HepG2 (cell line): ENCODE results near the gene BTN1A1. TPM values are rescaled to one million over a fixed set of nuclear protein-coding genes. Genes with fewer than 3 reads are reported as not detected.
A peak's percentile ranks its signal among the peaks of the same experiment; 100 is the strongest.

ENCODE experiments used
- ARID3A ChIP-seq: IDR thresholded peaks from 2 replicates; pipeline ENCODE4 v1.6.1; 2012; ENCODE audit warnings: low read depth, low read length, improper control_type of control experiment
- DZIP1 ChIP-seq: sonication (generic); formaldehyde crosslinking; IDR thresholded peaks from 2 replicates; pipeline ENCODE4 v1.5.0; 2020; ENCODE audit warnings: mild to moderate bottlenecking, missing genetic modification reagents
- EED ChIP-seq: sonication (generic); formaldehyde crosslinking; IDR thresholded peaks from 2 replicates; pipeline ENCODE4 v1.5.0; 2020; ENCODE audit warnings: mild to moderate bottlenecking, missing genetic modification reagents
- MAF1 ChIP-seq: sonication (generic); formaldehyde crosslinking; IDR thresholded peaks from 2 replicates; pipeline ENCODE4 v1.5.0; 2020; ENCODE audit warnings: missing genetic modification reagents, borderline replicate concordance
- MBD4 ChIP-seq: IDR thresholded peaks from 2 replicates; pipeline ENCODE4 v1.6.1; 2012; ENCODE audit warnings: low read length, inconsistent platforms, borderline replicate concordance
- RNF219 ChIP-seq: sonication (generic); formaldehyde crosslinking; IDR thresholded peaks from 2 replicates; pipeline ENCODE4 v1.5.0; 2020; ENCODE audit warnings: mild to moderate bottlenecking, missing genetic modification reagents
- RXRA ChIP-seq: sonication (generic); formaldehyde crosslinking; IDR thresholded peaks from 2 replicates; pipeline ENCODE4 v1.5.1; 2020; ENCODE audit warnings: missing genetic modification reagents
- ZBED4 ChIP-seq: sonication (generic); formaldehyde crosslinking; IDR thresholded peaks from 2 replicates; pipeline ENCODE4 v1.4.0; 2020; ENCODE audit warnings: missing genetic modification reagents, borderline replicate concordance
- ZNF674 ChIP-seq: sonication (generic); formaldehyde crosslinking; IDR thresholded peaks from 2 replicates; pipeline ENCODE4 v1.5.0; 2020; ENCODE audit warnings: low read depth, mild to moderate bottlenecking, missing genetic modification reagents
- polyA plus RNA-seq, 8 experiments: library from polyadenylated mRNA; depleted of rRNA in 3 of 8; stranded (reverse) in 7 of 8; unstranded in 1 of 8; fragments of >200 nt; fragmentation: Illumina TruSeq in 4 of 8; extraction: Trizol in 4 of 8; gene quantifications; 2 replicates each; pipeline versions ENCODE4 v1.2.1 to v1.2.3, GENCODE V29; 2011 to 2016; ENCODE audit warnings: low read depth in 4 of 8, missing spikeins in 1 of 8, mixed read lengths in 1 of 8; ENCODE audit not compliant: insufficient read depth in 1 of 8
- total RNA-seq, 5 experiments: library from RNA; depleted of rRNA; stranded (reverse); fragments of >200 nt; fragmentation: Illumina TruSeq; extraction: Trizol; gene quantifications; 2 replicates each; pipeline ENCODE4 v1.2.3, GENCODE V29; 2016; ENCODE audit warnings: low read depth in 1 of 5
- TF ChIP-seq, protein P1 (sequence below): sonication (generic); formaldehyde crosslinking; IDR thresholded peaks from 2 replicates; pipeline ENCODE4 v1.4.0; 2020; ENCODE audit warnings: missing genetic modification reagents, mild to moderate bottlenecking, borderline replicate concordance
- TF ChIP-seq, protein P2 (sequence below): sonication (generic); formaldehyde crosslinking; IDR thresholded peaks from 2 replicates; pipeline ENCODE4 v1.8.0; 2022; ENCODE audit warnings: mild to moderate bottlenecking, missing genetic modification reagents; ENCODE audit not compliant: insufficient replicate concordance

BTN1A1 gene
- total and polyA plus RNA-seq, 2 of the 13 experiments (the other 11 are each of a cell fraction or from before 2014, with no cell fraction given), result 0.04 TPM; not detected in 1

- TF ChIP-seq, protein P1, sequence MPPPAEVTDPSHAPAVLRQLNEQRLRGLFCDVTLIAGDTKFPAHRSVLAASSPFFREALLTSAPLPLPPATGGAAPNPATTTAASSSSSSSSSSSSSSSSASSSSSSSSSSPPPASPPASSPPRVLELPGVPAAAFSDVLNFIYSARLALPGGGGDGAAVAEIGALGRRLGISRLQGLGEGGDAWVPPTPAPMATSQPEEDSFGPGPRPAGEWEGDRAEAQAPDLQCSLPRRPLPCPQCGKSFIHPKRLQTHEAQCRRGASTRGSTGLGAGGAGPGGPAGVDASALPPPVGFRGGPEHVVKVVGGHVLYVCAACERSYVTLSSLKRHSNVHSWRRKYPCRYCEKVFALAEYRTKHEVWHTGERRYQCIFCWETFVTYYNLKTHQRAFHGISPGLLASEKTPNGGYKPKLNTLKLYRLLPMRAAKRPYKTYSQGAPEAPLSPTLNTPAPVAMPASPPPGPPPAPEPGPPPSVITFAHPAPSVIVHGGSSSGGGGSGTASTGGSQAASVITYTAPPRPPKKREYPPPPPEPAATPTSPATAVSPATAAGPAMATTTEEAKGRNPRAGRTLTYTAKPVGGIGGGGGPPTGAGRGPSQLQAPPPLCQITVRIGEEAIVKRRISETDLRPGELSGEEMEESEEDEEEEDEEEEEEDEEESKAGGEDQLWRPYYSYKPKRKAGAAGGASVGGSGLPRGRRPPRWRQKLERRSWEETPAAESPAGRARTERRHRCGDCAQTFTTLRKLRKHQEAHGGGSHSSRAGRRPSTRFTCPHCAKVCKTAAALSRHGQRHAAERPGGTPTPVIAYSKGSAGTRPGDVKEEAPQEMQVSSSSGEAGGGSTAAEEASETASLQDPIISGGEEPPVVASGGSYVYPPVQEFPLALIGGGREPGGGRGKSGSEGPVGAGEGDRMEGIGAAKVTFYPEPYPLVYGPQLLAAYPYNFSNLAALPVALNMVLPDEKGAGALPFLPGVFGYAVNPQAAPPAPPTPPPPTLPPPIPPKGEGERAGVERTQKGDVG (CRISPR knock-in tag), result peak; percentile 49; the same call in 1 of the 2 replicates
- TF ChIP-seq, protein P2, sequence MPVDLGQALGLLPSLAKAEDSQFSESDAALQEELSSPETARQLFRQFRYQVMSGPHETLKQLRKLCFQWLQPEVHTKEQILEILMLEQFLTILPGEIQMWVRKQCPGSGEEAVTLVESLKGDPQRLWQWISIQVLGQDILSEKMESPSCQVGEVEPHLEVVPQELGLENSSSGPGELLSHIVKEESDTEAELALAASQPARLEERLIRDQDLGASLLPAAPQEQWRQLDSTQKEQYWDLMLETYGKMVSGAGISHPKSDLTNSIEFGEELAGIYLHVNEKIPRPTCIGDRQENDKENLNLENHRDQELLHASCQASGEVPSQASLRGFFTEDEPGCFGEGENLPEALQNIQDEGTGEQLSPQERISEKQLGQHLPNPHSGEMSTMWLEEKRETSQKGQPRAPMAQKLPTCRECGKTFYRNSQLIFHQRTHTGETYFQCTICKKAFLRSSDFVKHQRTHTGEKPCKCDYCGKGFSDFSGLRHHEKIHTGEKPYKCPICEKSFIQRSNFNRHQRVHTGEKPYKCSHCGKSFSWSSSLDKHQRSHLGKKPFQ (CRISPR knock-in tag), result peak; percentile 6
- TF ChIP-seq MAF1 (no peak), EED (CRISPR knock-in tag) (no peak), ZNF674 (CRISPR knock-in tag) (0 out of 2 replicates have a peak, but pooled peaks have one; percentile 41), RNF219 (CRISPR knock-in tag) (no peak), ZBED4 (no peak; the same call in 1 of the 2 replicates), MBD4 (no peak), RXRA (peak; percentile 81), ARID3A (no peak), DZIP1 (CRISPR knock-in tag) (peak; percentile 54; the same call in 1 of the 2 replicates)
Measured at GRCh38 chr6:26550250-26550993, 50.3 kb downstream of the BTN1A1 start (continued).
